HG03442 (cell line): Measurements from ENCODE around the gene FAM72B.
"Not testable (repeated sequence)": the region's sequence is repeated elsewhere in the genome, so short reads cannot be mapped to it uniquely, and the experiment has no call there.

Experiments
- ATAC-seq: cut with Tn5 transposase; IDR thresholded peaks from one replicate; pipeline ENCODE4 v1.9.1; 2021; ENCODE audit warnings: mild to moderate bottlenecking, moderate library complexity; ENCODE audit not compliant: unreplicated experiment

The FAM72B gene

GRCh38 chr1:121155671-121156358 is 28.3 kb downstream of the FAM72B start:
- not testable (repeated sequence) for ATAC-seq

- not testable (repeated sequence) for ATAC-seq
These were observed 29.3 kb downstream of the FAM72B start for GRCh38 chr1:121154811-121155210.

- not testable (repeated sequence) for ATAC-seq
These were observed 31.4 kb downstream of the FAM72B start for GRCh38 chr1:121152788-121153187.

GRCh38 chr1:121151294-121151693 is 32.8 kb downstream of the FAM72B start:
- not testable (repeated sequence) for ATAC-seq

GRCh38 chr1:121148489-121149190 is 35.5 kb downstream of the FAM72B start:
- ATAC-seq: not testable (repeated sequence)

GRCh38 chr1:121140393-121140792 is 43.7 kb downstream of the FAM72B start:
- not testable (repeated sequence) for ATAC-seq

- ATAC-seq: not testable (repeated sequence)
These were observed 52.6 kb downstream of the FAM72B start for GRCh38 chr1:121131494-121131893.

GRCh38 chr1:121118480-121118824 is 65.7 kb downstream of the FAM72B start:
- ATAC-seq: not testable (repeated sequence)
